SIG-M5 (cell line): Measurements from ENCODE around the gene NMUR1.

Experiments
- DNase-seq: peaks from one replicate; lab custom pipeline; 2025; lab: John Stamatoyannopoulos, UW

The NMUR1 gene

GRCh38 chr2:231525248-231526163, 4.7 kb downstream of the NMUR1 start:
- no peak for DNase-seq

- no peak for DNase-seq
Observed at GRCh38 chr2:231524477-231525247, 5.6 kb downstream of the NMUR1 start.

DNA sequence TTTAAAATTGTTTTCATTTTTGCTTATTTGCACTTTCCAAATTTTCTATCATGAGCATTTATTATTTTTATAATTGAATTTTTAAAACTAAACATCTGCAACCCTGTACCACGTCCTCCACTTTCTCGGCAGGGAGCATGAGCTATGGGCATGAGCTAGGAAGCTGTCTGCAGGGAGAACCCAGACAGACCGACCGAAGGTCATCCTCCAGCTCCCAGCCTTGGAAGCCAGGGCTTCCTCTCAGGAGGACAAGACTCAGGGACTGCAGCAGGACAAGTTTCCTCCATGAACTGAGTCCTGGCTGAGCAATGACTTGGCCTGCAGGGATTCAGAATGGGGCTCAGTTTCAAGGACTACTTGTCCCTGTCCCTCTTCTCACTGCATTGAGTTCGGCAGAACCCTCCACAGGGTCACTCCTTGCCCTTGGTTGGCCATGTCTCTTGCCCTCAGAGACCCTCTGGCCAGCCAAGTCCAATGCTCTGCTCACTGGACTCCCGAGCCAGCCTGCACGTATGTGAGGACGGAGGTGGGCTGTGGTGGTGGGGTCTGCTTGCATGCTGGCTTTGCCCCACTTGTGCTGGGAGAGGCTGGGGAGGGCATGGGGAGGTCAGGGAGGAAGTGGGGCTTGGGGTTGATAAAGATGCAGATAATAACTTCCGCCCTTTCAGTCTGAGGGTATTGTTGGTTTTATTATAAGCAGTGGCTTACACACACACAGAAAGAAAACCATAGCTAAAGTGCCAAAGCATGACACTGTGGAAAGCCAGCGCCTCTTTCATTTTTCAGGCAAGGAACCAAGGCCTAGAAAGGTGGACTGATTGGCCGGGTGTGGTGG, 6.6 kb downstream of the NMUR1 start:
- no peak for DNase-seq

GRCh38 chr2:231522418-231523180, 7.6 kb downstream of the NMUR1 start:
- no peak for DNase-seq

- DNase-seq = no peak
Observed at GRCh38 chr2:231521443-231521842, 8.8 kb downstream of the NMUR1 start.

GRCh38 chr2:231519975-231520555, 10.2 kb downstream of the NMUR1 start:
- DNase-seq = no peak

- DNase-seq = no peak
Observed at GRCh38 chr2:231518771-231519170, 11.5 kb downstream of the NMUR1 start.

- no peak for DNase-seq
Observed at GRCh38 chr2:231515603-231516002, 14.6 kb downstream of the NMUR1 start.

GRCh38 chr2:231514951-231515297, 15.3 kb downstream of the NMUR1 start:
- DNase-seq = no peak

- peak; percentile 84 for DNase-seq
Observed at GRCh38 chr2:231514225-231514950, 15.9 kb downstream of the NMUR1 start.

GRCh38 chr2:231513746-231514224, 16.5 kb downstream of the NMUR1 start:
- no peak for DNase-seq

GRCh38 chr2:231512222-231512621, 18.0 kb downstream of the NMUR1 start:
- no peak for DNase-seq

DNA sequence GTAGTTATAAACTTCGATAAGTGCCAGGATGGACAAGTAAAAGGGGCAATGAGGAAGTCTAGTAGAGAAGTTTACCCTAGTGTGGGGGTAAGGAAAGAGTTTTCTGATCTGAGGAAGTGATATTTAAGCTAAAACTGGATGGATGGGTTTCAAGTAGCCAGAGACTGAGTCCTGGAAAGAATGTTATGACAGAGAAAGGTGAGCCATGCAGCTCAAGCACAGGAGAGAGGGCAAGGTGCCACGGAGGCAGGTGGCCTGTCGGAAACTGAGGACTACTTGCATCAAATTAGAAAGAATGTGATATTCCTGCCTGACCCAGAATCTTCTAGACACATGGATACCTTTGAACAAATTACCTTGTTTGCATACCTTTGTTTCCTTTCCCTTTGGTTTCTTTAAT, 26.5 kb downstream of the NMUR1 start:
- DNase-seq = no peak

DNA sequence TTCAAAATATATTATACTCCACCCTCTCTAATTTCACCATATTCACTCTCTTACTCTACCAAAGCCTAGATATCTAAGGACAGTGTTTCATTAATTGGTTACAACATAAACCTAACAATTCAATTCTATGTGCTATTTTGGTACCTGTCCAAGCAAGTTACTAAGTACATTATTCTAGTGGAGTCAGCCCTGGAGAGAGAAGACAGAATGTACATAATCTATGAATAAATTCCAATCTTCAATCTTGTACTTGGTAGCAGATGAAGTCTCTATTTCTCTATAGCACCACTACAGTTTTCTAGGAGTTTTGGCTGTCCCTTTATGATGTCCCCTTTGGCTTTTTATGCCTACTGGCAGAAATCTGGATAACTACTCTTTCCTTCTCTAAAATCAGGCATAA, 27.6 kb downstream of the NMUR1 start:
- no peak for DNase-seq

GRCh38 chr2:231497651-231498050, 32.6 kb downstream of the NMUR1 start:
- DNase-seq = no peak

DNA sequence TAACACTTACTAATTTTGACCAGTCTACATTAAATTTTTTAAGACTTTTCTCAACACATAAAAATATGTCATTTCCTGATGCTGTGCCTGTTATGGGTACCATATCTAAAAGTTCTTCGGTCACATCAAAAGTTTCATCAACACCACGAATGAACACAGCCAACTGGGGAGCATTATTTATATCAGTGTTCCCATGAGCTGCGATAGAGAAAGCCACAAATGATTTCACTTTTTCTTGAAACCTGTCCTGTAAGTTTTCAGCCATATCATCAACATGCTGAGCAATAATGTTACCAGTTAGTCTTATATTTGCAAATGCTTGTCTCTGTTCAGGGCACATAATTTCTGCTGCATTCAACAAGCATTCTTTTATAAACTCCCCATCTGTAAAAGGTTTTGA, 35.6 kb downstream of the NMUR1 start:
- DNase-seq = no peak

DNA sequence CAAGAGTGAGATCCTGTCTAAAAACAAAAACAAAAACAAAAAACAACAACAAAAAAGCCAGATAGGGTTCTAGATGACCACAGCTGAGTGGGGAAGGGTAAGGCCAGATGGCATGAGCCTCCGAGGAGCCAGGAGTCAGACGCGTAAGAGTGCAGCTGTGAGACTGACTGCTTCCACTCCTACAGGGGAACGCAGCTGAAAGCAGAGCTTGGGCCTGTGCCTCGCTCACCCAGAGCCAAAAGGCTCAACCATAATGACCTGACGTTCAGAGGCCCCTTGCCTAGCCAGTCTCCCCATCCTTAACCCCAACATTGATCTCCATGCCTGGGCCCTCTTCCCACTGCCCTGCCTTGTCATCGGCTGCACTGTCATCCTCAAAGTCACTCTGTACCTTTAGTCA, 39.4 kb downstream of the NMUR1 start:
- DNase-seq = no peak

DNA sequence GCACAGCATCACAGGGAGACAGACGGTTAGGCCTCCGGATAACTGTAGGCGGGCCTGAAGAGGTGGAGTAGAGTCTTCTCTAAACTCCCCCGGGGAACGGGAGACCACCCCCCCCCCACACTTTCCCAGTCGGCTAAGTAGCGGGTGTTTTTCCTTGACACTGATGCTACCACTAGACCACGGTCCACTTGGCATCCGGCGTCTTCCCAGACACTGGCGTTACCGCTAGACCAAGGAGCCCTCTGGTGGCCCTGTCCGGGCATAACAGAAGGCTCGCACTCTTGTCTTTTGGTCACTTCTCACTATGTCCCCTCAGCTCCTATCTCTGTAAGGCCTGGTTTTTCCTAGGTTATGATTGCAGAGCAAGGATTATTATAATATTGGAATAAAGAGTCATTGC, 40.3 kb downstream of the NMUR1 start:
- DNase-seq = no peak

GRCh38 chr2:231488331-231488730, 41.9 kb downstream of the NMUR1 start:
- DNase-seq = no peak

DNA sequence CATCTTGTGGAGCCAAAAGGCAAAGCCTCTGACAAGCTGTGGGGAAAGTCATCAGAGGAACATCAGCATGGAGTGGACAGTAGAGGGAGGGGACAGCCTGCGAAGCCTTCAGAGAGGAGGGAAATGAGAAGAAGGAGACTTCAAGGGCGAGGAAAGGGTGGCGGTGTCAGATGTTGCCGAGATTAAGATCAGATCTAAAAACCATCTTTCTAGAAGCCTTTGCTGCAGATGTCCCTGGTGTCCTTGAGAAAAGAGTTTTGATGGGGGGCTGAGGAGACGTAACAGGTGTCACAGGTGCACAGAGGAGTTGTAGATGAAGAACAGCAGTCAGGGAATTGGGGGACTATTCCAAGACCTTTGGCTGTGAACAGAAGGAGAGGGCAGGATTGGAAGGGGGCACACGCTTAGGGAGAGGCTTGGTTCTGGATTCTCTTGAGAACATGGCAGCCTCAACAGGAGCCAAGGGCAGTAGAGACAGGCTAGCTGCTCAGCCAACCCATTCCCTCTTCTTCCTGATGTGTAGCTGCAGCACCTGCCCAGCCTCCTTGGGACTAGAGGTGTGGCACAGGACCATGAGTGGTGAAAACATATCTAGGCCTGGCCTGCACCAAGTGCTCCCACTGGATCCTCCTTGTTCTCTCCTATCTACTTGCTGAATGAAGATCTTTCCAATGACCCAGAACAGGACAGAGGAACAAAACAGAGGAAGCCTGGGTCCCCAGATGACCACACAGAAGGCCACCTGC, 43.2 kb downstream of the NMUR1 start:
- no peak for DNase-seq
